IgD-negative memory B cell (primary cell): ENCODE results near the gene GOLGA6L9. TPM values are rescaled to one million over a fixed set of nuclear protein-coding genes. Genes with fewer than 3 reads are reported as not detected.
"Not testable (repeated sequence)": the region's sequence is repeated elsewhere in the genome, so short reads cannot be mapped to it uniquely, and the experiment has no call there.

ENCODE experiments used
- H3K27ac Mint-ChIP-seq, 3 donors: one replicate each; pipeline ENCODE4 v1.8.0; 2020 to 2022; ENCODE audit warnings: mild to moderate bottlenecking in 3 of 3, mixed read lengths in 3 of 3, moderate library complexity in 1 of 3
- H3K27me3 Mint-ChIP-seq: one replicate; pipeline ENCODE4 v1.8.0; 2021; ENCODE audit warnings: mixed read lengths
- H3K36me3 Mint-ChIP-seq: one replicate; pipeline ENCODE4 v1.8.0; 2020; ENCODE audit warnings: mild to moderate bottlenecking, mixed read lengths
- H3K4me1 Mint-ChIP-seq, 3 donors: one replicate each; pipeline ENCODE4 v1.8.0; 2020 to 2022; ENCODE audit warnings: mixed read lengths in 3 of 3, mild to moderate bottlenecking in 1 of 3
- H3K4me3 Mint-ChIP-seq, 4 donors: one replicate each; pipeline ENCODE4 v1.8.0; 2020 to 2022; ENCODE audit warnings: mild to moderate bottlenecking in 4 of 4, mixed read lengths in 4 of 4, moderate library complexity in 3 of 4
- H3K9me3 Mint-ChIP-seq, 3 donors: one replicate each; pipeline ENCODE4 v1.8.0; 2020 to 2021; ENCODE audit warnings: mixed read lengths in 3 of 3, mild to moderate bottlenecking in 1 of 3
- polyA plus RNA-seq: library from polyadenylated mRNA; unstranded; fragments of 300-500 nt; fragmentation: Illumina TruSeq; gene quantifications from one replicate; pipeline ENCODE4 v1.2.3, GENCODE V29; 2021

Gene GOLGA6L9
- polyA plus RNA-seq, 1 donor from 2014 or later, result 0.60 TPM

DNA sequence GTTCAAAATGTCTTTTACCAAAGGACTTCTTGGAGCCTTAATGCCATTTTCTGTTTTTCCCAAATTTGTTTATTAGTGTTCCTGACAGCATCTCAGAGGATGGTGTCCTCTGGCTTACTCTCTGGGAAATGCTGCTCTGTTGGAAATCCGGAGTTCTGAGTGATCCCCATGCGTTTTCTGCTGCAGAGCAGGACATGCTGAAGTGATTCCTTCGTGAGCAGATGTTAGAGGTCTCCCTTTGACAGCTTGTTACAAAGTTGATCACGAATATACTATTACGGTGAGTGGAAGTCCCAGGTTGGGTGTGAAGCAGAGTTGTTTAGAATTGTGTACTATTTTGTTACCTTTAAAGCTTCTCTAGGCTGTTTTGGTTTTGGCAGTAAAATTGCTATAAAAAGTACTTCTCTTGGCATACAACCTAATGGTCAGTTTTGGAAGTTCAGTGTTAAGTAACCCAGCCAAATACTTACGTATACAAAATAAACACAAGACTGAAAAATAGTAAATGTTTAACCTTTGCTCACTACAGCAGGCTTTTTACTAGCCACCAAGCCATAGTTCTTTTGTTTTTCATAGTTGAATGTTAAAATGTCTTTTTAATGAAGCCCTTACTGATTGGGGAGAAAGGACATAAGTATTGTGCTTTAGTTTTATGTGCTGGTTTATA is 15.0 kb upstream of the GOLGA6L9 start:
- not testable (repeated sequence) for H3K4me3 Mint-ChIP-seq, H3K27ac Mint-ChIP-seq, H3K27me3 Mint-ChIP-seq, H3K9me3 Mint-ChIP-seq, H3K4me1 Mint-ChIP-seq, H3K36me3 Mint-ChIP-seq

GRCh38 chr15:82420516-82420915 is 9.1 kb upstream of the GOLGA6L9 start:
- not testable (repeated sequence) for H3K9me3 Mint-ChIP-seq, H3K4me1 Mint-ChIP-seq, H3K36me3 Mint-ChIP-seq, H3K27me3 Mint-ChIP-seq, H3K4me3 Mint-ChIP-seq, H3K27ac Mint-ChIP-seq

- not testable (repeated sequence) for H3K4me1 Mint-ChIP-seq, H3K9me3 Mint-ChIP-seq, H3K27me3 Mint-ChIP-seq, H3K27ac Mint-ChIP-seq, H3K36me3 Mint-ChIP-seq, H3K4me3 Mint-ChIP-seq
Measured at GRCh38 chr15:82420966-82421365, 8.7 kb upstream of the GOLGA6L9 start.

GRCh38 chr15:82427117-82427516 is 2.5 kb upstream of the GOLGA6L9 start:
- H3K27me3 Mint-ChIP-seq, H3K4me3 Mint-ChIP-seq, H3K4me1 Mint-ChIP-seq, H3K27ac Mint-ChIP-seq, H3K9me3 Mint-ChIP-seq, H3K36me3 Mint-ChIP-seq: not testable (repeated sequence)

- not testable (repeated sequence) for H3K36me3 Mint-ChIP-seq, H3K9me3 Mint-ChIP-seq, H3K27ac Mint-ChIP-seq, H3K4me1 Mint-ChIP-seq, H3K27me3 Mint-ChIP-seq
- H3K4me3 Mint-ChIP-seq, result peak overlapping the region in 1 of 4 donors; percentile 58
Measured at GRCh38 chr15:82445420-82445819, 15.8 kb downstream of the GOLGA6L9 start.

GRCh38 chr15:82457336-82457735 is 27.7 kb downstream of the GOLGA6L9 start:
- not testable (repeated sequence) for H3K36me3 Mint-ChIP-seq

GRCh38 chr15:82465629-82466028 is 36.0 kb downstream of the GOLGA6L9 start:
- not testable (repeated sequence) for H3K36me3 Mint-ChIP-seq, H3K4me1 Mint-ChIP-seq, H3K27ac Mint-ChIP-seq, H3K27me3 Mint-ChIP-seq, H3K4me3 Mint-ChIP-seq, H3K9me3 Mint-ChIP-seq

More at GRCh38 chr15:82457336-82457735, 27.7 kb downstream of the GOLGA6L9 start:
- H3K9me3 Mint-ChIP-seq, H3K27ac Mint-ChIP-seq, H3K27me3 Mint-ChIP-seq, H3K4me1 Mint-ChIP-seq, H3K4me3 Mint-ChIP-seq: not testable (repeated sequence)

- not testable (repeated sequence) for H3K36me3 Mint-ChIP-seq, H3K9me3 Mint-ChIP-seq, H3K27me3 Mint-ChIP-seq, H3K27ac Mint-ChIP-seq, H3K4me1 Mint-ChIP-seq, H3K4me3 Mint-ChIP-seq
Measured at GRCh38 chr15:82468205-82468604, 38.6 kb downstream of the GOLGA6L9 start.

- H3K36me3 Mint-ChIP-seq, H3K27me3 Mint-ChIP-seq, H3K27ac Mint-ChIP-seq, H3K4me3 Mint-ChIP-seq, H3K4me1 Mint-ChIP-seq, H3K9me3 Mint-ChIP-seq: not testable (repeated sequence)
Measured at GRCh38 chr15:82469381-82469780, 39.8 kb downstream of the GOLGA6L9 start.

GRCh38 chr15:82472269-82472982 is 42.8 kb downstream of the GOLGA6L9 start:
- H3K4me3 Mint-ChIP-seq, H3K4me1 Mint-ChIP-seq, H3K27ac Mint-ChIP-seq, H3K27me3 Mint-ChIP-seq, H3K9me3 Mint-ChIP-seq, H3K36me3 Mint-ChIP-seq: not testable (repeated sequence)

- H3K27ac Mint-ChIP-seq, H3K9me3 Mint-ChIP-seq, H3K4me3 Mint-ChIP-seq, H3K27me3 Mint-ChIP-seq, H3K36me3 Mint-ChIP-seq, H3K4me1 Mint-ChIP-seq: not testable (repeated sequence)
Measured at GRCh38 chr15:82474596-82475325, 45.1 kb downstream of the GOLGA6L9 start.

GRCh38 chr15:82475345-82475967 is 45.8 kb downstream of the GOLGA6L9 start:
- H3K4me1 Mint-ChIP-seq, H3K27ac Mint-ChIP-seq, H3K36me3 Mint-ChIP-seq, H3K27me3 Mint-ChIP-seq, H3K9me3 Mint-ChIP-seq, H3K4me3 Mint-ChIP-seq: not testable (repeated sequence)

DNA sequence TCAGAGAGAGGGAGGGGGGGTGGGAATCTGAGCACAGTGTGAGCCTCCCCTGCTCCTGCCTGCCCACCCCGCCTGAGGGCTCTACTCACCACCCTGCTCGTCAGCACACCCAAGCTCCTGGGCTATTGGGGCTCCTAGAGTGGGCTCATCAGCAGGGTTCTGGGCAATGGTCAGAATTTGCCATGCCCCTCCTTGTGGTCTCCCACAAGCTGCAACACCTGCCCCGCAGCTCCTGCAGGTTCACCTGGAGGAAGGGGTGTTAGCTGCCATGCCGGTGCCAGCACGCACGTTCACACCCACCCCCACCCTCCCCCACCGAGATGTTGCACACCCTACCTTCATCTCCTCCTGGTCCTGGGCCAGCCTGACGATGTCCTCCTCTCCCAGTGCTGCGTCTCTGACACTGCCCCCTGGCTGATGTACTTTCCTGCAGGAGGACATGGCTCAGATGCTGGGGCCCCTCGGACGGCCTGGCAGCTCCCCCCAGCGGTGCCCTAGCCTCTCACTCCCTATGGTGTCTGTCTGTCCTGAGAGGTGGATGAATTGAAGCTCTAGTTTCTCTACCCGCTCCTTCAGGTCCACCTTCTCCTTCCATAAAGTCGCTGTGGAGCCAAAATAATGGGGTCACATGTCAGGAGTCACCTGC is 47.2 kb downstream of the GOLGA6L9 start:
- not testable (repeated sequence) for H3K27me3 Mint-ChIP-seq, H3K4me1 Mint-ChIP-seq, H3K9me3 Mint-ChIP-seq, H3K36me3 Mint-ChIP-seq, H3K4me3 Mint-ChIP-seq, H3K27ac Mint-ChIP-seq

DNA sequence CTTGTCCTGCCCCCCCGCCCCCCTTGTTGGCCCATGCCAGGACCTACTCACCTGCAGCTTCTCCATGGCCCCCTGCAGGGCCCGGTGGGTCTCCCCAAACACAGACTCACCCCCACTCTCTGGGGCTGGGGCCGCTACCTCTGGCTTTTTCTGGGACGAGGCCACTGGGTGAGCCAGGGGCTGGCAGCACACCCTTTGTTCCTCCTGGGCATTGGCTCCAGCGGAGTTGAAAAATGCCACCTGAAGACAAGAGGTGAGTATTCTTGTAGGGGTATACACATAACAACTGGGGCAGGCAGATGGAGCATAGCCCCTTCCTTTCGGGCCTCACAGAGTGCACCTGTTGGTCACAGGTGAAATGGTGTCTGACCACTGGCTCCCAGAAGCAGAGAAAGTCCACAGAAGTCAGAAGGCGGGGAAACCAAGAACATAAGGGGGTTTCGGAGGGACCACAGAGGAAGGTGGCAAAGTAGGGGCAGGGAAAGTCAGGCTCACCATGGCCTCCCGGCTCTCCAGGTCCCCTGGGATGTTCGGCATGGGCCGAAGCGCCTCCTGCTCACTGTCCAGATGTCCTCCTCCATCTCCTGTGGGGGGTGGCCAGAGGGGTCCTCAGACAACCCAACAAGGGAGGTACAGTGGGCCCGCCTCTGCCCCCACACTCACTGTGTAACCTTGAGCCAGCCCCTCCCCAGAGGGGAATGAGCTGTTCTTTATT is 47.9 kb downstream of the GOLGA6L9 start:
- not testable (repeated sequence) for H3K36me3 Mint-ChIP-seq, H3K9me3 Mint-ChIP-seq, H3K4me3 Mint-ChIP-seq, H3K27ac Mint-ChIP-seq, H3K27me3 Mint-ChIP-seq, H3K4me1 Mint-ChIP-seq
